Lower leg skin (tissue), 3 donors: ENCODE data around the gene SLPI.

Experiments used
- CTCF ChIP-seq, 3 donors: fragments of 450-650 bp; IDR thresholded peaks; one replicate each; pipeline ENCODE4 v1.5.1; 2016; ENCODE audit warnings: antibody characterized with exemption in 3 of 3, mild to moderate bottlenecking in 3 of 3, moderate library complexity in 2 of 3
- POLR2A ChIP-seq, 2 donors: fragments of 450-650 bp; IDR thresholded peaks; one replicate each; pipeline ENCODE4 v1.6.1; 2016 to 2017; ENCODE audit warnings: antibody characterized with exemption in 2 of 2, mild to moderate bottlenecking in 1 of 2, moderate library complexity in 1 of 2

- no peak for TF ChIP-seq CTCF (IDR thresholded peaks at IDR 0.05)
- no peak for TF ChIP-seq POLR2A (IDR thresholded peaks at IDR 0.05)
Measured at GRCh38 chr20:45218636-45219035, 35.7 kb downstream of the SLPI start.
